ENCODE results near the gene PPP3R1.
A peak's percentile ranks its signal among the peaks of the same experiment; 100 is the strongest.

The PPP3R1 gene

DNA sequence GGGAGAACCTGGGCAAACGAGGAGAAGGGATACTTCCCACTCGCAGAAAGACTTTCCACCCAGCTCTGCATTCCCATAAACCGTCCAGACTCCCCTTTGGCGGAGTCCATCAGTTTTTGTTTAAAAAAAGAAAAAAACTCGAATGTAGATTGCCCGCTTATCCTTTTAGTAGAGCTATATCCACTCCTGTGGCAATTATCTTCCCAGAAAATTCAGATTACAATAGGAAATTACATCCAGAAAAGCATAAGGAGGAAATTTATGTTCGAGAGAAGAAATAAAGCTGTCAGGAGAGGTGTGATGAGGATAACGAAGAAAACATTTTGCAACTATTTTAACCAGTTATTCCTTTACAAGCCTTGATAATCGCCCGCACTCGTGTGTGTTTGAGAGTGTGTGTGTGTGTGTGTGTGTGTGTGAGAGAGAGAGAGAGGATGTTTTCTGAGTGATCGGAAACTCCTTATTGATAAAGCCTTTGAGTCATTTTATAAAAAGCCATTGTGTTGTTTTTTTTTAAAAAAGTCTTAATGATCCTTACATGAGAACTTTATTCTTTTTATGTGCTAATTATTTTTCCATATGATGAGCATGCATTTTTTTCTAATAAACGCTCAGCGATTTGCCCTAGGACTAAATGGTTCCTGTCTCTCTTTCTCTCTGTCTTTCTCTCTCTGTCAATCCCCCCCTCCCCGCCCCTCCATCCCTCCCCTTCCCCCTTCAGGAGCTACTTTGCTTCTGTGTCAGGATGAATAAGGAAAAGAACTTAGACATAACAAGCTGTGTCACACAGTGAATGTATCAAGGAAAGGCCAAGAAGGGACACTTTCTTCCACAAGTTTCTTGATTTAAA is 1.1 kb upstream of the PPP3R1 start:
- DNase-seq: peak in 1 of 4 experiments; percentile 0

DNA sequence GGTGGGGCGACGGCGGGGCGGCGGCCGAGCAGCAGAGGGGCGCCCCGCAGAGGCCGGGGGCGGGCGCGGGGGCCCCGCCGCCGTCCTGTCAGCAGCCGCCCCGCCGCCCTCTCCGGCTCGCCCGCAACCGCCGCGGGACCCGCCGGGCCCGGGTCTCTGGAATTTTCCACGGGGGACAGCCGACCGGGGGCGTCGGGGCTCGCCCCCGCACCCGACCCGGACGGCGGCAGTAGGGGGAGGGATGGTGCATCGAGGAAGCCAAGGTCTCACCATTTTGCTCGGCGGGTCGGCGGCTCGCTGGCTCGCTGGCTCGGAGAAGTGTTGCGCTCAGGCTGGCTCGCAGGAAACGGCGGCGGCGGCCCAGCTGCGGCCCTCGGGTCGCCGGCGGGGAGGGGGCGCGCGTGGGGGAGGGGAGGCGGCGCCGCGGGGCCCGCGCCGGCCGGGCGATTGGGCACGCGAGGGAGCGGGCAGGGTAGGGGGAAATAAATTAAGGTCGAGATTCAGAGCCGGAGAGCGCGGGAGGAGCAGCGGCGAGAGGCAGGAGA is 405 bp downstream of the PPP3R1 start:
- DNase-seq: peak; percentile 12 to 49 (median 32)

DNA sequence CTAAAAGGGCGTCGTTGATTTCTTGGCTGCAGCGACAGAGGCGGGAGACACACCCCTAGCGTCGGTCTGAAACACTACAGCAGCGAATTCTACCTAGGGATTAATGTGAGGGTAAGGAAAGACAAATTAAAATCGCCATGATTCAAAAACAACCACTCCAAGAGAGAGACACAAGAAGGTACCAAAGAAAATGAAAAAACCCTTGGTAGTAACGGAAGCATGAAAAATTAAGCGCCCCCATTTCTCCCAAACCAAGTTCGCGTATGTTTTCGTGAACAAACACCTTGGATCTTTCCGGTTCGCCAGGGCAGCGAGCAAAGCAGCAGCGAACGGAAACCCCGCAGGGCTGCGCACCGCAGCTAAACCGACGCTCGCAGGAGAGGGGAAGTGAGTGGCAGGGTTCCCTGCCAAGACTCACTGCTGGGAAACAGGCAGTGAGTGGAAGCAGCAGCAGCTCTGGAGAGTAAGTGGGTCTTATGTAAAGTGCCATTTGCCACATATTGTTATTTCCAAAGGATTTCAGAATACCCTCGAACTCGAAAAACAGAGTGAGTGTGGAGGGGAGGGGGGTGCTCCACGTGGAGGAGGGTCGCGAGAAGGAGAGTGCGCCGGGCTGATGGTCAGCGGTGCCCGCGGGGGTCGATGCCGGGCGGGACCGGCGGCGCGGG is 1.0 kb downstream of the PPP3R1 start:
- peak in 3 of 4 experiments; percentile 40 to 53 (median 47) for DNase-seq

- DNase-seq: peak in 1 of 4 experiments; percentile 5
These were observed 1.6 kb downstream of the PPP3R1 start for GRCh38 chr2:68250652-68251186.

GRCh38 chr2:68250196-68250595 is 2.1 kb downstream of the PPP3R1 start:
- no peak for DNase-seq

DNA sequence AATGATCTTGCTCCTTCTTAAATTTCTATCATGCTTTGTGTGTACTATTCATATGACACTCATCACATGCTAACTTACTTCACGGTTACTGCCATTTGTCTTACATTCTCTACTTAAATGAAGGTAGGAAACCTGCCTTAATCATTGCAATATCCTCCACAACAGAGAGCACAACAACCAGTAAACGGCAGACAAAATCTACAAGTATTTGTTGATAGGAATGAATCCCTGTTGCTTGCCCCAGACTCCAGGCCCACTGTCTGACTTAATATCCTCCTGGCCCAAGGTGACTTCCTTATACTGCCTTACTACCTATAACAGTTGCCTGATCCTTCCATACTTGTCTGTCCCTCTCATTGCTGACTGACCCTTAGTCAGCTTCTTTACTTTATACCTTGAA is 3.5 kb downstream of the PPP3R1 start:
- DNase-seq: no peak

DNA sequence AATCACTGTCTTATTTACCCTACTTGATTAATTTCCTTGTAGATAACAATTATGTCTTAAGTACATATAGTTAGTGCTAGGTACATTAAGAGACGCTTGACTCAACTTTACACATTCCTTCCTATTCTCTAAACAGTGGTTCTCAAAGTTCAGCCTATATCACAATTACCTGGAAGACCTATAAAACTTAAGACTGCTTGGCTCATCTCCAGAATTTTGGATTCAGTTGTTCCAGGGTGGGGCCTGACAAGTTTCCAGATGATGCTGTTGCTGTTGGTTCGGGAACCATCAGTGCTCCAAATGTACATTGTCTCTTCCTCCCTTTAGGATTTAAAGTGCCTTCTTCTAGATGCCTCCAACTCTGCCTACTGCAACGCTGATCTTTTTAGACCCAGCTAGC is 4.0 kb downstream of the PPP3R1 start:
- DNase-seq: no peak

- no peak for DNase-seq
These were observed 5.9 kb downstream of the PPP3R1 start for GRCh38 chr2:68246396-68246795.

DNA sequence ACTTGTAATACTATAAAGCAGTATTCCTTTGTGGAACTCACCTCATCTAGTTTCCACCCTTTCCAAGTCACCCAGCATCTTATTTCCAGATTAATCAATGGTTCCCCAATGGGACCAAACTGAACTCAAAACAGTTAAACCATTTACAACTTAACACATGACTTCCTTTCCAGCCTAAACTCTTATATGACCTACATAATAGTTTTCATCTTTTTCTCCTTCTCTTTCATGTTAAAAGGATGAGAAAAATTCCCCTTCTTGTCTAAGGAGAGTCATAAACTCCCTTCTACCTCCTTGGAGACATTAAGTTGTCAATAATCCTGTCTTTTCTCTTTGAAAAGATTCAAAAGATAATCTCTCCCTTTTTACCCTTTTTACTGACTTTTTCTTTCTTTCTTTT is 6.7 kb downstream of the PPP3R1 start:
- DNase-seq: no peak

DNA sequence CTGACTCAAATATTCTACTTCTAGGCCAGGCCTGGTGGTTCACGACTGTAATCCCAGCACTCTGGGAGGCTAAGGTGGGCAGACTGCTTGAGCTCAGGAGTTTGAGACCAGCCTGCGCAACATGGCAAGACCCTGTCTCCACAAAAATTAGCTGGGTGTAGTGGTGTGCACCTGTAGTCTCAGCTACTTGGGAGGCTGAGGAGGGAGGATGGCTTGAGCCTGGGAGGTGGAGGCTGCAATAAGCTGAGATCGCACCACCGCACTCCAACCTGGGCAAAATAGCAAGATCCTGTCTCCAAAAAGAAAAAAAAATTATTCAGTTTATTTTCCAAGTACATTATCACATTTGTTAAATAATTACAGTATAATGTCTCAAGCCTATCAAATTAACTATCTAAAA is 7.3 kb downstream of the PPP3R1 start:
- DNase-seq: no peak

DNA sequence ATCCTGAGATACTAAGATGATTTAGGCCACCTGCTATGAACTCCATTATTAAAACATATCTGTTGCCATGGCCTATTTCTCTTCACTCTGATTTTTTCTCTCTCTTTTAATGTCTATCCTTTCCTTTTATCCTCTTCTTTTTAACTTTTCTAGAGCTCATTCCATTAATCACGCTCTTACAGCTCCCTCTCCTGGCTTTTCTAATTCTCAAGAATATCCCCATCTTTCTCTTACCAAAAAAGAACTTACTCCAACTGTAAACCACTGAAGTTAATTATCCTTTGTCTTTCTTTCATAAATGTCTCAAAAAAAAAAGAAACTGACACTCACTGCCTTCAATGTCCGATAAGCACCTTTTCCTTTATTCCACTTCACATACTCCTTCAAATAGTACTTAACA is 7.9 kb downstream of the PPP3R1 start:
- DNase-seq: no peak

DNA sequence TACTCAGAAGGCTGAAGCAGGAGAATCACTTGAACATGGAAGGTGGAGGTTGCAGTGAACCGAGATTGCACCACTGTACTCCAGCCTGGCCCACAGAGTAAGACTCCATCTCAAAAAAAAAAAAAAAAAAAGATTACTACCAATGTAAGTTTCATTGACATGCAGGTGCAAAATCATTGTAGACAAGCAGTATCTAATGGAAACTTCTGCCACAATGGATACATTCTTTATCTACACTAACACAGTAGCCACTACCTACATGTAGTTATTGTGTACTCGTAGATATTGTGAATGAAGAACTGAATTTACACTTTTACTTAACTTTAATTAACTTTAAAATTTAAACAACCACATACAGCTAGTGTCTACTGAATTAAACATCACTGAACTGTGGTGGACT is 10.6 kb downstream of the PPP3R1 start:
- no peak for DNase-seq

DNA sequence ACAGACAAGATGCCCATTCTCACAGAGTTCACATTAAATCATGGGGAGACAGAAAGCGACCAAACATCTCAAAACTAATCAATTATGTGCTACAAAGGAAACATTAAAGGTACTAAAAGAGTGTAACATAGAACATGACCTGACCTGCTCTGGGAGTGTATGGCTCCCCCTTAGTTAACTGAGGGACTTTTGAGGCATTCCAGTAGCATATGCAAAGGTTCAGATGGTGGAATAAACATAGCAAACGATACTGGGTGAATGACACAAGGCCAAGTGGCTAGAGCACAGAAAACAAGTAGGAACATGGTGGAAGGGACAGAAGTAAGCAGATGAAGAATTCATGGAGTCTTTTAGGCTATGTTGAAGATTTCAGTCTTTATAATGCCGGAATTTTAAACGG is 11.9 kb downstream of the PPP3R1 start:
- no peak for DNase-seq

DNA sequence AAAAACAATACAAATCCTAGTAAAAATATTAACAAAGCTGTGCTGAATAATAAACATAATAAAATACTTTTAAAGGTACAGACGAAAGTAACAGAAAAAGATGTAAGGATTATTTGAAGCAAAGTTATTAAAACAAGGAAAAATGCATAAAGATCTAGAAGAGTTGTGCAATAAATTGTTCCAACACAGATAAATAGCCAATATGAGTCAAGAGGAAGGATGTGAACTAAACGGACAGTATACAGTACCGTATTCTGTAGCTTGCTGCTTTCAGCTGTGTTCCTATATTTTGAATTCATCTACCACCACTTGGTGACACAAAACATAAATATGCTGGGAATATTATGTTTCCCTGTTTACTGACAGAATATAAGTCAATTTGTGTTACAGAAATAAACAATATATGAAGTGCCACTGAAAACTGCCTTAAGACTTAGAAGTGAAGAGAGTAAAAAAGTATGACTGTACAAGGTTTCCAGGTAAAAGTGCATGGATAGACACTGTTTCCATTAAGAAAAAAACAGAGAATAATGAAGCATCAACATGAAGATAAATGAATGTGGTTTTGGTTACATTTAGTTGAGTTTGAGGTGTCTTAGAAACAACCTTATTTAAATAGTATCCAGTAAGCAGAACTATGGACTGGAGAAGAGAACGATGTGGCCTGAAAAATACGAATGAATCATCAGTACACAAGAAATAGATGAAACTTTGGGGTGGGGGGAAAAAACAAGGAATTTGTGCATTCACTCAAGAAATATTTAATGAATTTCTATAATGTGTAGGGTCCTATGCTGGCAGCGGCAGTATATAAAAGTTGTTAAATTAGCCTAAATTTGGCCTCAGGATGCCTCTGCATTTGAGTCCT is 13.1 kb downstream of the PPP3R1 start:
- no peak for DNase-seq

DNA sequence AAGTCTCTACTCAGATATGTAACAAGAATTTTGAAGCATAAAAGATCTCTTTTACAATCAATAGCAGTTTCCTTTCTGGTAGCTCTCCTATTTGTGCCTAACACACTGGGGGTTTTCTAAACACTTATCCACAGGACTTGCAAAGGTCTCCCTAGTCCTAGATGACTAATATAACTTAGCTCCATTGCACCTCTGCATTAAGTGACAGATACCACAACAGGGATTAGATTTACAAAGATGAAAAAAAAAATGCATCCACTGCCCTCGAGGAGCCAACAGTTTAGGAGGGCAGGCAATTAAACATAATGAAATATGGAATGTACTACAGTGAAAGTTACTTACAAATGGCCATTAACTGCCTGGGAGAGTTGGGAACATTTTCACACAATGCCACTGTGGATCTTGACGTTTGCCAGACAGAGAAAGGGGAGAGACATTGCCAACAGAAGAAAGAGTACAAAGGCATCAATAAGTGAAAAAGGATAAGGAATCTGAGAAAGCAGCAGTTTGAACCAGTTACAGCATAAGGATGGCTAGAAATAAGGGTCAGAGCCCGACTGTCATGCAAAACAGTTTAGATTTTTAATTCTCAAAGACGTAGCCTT is 14.3 kb downstream of the PPP3R1 start:
- no peak for DNase-seq

GRCh38 chr2:68237404-68237803 is 14.9 kb downstream of the PPP3R1 start:
- no peak for DNase-seq

- no peak for DNase-seq
These were observed 15.5 kb downstream of the PPP3R1 start for GRCh38 chr2:68236876-68237275.

DNA sequence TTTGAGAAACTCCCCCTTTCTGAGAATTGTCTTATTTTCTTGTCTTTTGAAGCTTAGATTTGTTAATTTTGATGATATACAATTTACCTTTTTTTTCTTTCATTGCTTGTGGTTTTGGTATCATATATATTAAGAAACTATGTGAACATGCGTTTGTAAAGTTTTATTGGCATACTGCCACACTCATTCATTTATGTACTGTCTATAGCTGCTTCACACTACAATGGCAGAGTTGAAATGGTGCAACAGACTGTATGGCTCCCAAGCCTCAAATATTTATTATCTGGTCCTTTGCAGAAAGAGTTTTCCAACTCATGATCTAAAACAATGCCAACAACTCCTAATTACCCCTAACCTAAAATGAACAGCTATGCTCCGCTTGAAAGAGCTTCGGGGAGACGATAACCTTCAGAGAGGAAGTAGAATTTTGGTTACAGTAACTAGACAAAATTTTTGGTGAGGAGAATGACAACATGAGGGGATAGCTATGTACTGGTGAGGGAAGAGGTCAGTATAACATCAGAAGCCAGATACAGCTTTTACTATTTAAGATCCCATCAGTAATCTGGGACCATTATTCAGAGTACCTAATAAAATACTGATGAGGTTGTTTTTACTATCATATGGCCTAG is 16.1 kb downstream of the PPP3R1 start:
- no peak for DNase-seq

DNA sequence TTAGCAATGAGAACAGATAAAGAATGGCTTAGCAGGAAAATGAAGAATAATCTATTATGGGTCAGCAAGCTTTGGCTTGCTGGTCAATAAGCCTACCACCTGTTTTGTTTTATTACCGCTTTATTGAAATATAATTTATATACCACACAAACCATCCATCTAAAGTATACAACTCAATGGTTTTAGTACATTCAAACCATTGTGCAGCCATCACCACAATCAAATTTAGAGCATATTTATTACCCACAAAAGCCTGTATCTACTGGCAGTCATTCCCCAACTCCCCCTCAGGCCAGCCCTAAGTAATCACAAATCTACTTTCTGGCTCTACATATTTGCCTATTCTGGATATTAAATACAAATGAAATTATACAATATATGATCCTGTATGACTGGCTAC is 17.2 kb downstream of the PPP3R1 start:
- DNase-seq: no peak

- no peak for DNase-seq
These were observed 17.9 kb downstream of the PPP3R1 start for GRCh38 chr2:68234405-68234804.

- no peak for DNase-seq
These were observed 21.3 kb downstream of the PPP3R1 start for GRCh38 chr2:68231061-68231372.
